ENCODE measurements around the gene PCBP3. TPM values are rescaled to one million over a fixed set of nuclear protein-coding genes. Genes with fewer than 3 reads are reported as not detected.

Gene PCBP3
- total RNA-seq, 1 donor from 2014 or later: 72.7 TPM

GRCh38 chr21:45756029-45756428 lies 112.5 kb downstream of the PCBP3 start:
- Mint-ChIP-seq H3K27ac (ENCODE audit: unreplicated experiment) (no peak overlapping the region), H3K27me3 (ENCODE audit: unreplicated experiment) (no peaks in the 10 kb centered on the region), H3K9me3 (ENCODE audit: unreplicated experiment) (no peaks in the 10 kb centered on the region), H3K4me3 (ENCODE audit: unreplicated experiment) (no peak overlapping the region), H3K36me3 (ENCODE audit: unreplicated experiment) (peaks cover 11% of the 10 kb centered on the region), H3K4me1 (ENCODE audit: low read depth, unreplicated experiment) (no peaks in the 10 kb centered on the region)
- TF ChIP-seq CTCF (IDR thresholded peaks at IDR 0.05; ENCODE audit: partially characterized antibody, unreplicated experiment): no peak
- DNase-seq: no peak

GRCh38 chr21:45756669-45757068 lies 113.1 kb downstream of the PCBP3 start:
- H3K27me3 Mint-ChIP-seq (ENCODE audit: unreplicated experiment): peaks cover 2% of the 10 kb centered on the region
- H3K4me1 Mint-ChIP-seq (ENCODE audit: low read depth, unreplicated experiment): no peaks in the 10 kb centered on the region
- peaks cover 2% of the 10 kb centered on the region for H3K9me3 Mint-ChIP-seq (ENCODE audit: unreplicated experiment)
- no peak overlapping the region for H3K4me3 Mint-ChIP-seq (ENCODE audit: unreplicated experiment)
- peaks cover 17% of the 10 kb centered on the region for H3K36me3 Mint-ChIP-seq (ENCODE audit: unreplicated experiment)
- no peak overlapping the region for H3K27ac Mint-ChIP-seq (ENCODE audit: unreplicated experiment)
- TF ChIP-seq CTCF (IDR thresholded peaks at IDR 0.05; ENCODE audit: partially characterized antibody, unreplicated experiment): no peak
- no peak for DNase-seq

- H3K27ac Mint-ChIP-seq (ENCODE audit: unreplicated experiment): no peak overlapping the region
- peaks cover 7% of the 10 kb centered on the region for H3K27me3 Mint-ChIP-seq (ENCODE audit: unreplicated experiment)
- TF ChIP-seq CTCF (IDR thresholded peaks at IDR 0.05; ENCODE audit: partially characterized antibody, unreplicated experiment): no peak
- peaks cover 18% of the 10 kb centered on the region for H3K36me3 Mint-ChIP-seq (ENCODE audit: unreplicated experiment)
- no peak for DNase-seq
- no peak overlapping the region for H3K4me3 Mint-ChIP-seq (ENCODE audit: unreplicated experiment)
- peaks cover 10% of the 10 kb centered on the region for H3K9me3 Mint-ChIP-seq (ENCODE audit: unreplicated experiment)
- H3K4me1 Mint-ChIP-seq (ENCODE audit: low read depth, unreplicated experiment): peaks cover 2% of the 10 kb centered on the region
Observed at GRCh38 chr21:45761704-45762103, 118.2 kb downstream of the PCBP3 start.

GRCh38 chr21:45763074-45763473 lies 119.5 kb downstream of the PCBP3 start:
- no peak for TF ChIP-seq CTCF (IDR thresholded peaks at IDR 0.05; ENCODE audit: partially characterized antibody, unreplicated experiment)
- Mint-ChIP-seq H3K4me1 (ENCODE audit: low read depth, unreplicated experiment) (peaks cover 10% of the 10 kb centered on the region), H3K9me3 (ENCODE audit: unreplicated experiment) (peaks cover 10% of the 10 kb centered on the region), H3K4me3 (ENCODE audit: unreplicated experiment) (no peak overlapping the region), H3K36me3 (ENCODE audit: unreplicated experiment) (peaks cover 23% of the 10 kb centered on the region), H3K27me3 (ENCODE audit: unreplicated experiment) (peaks cover 9% of the 10 kb centered on the region), H3K27ac (ENCODE audit: unreplicated experiment) (no peak overlapping the region)
- no peak for DNase-seq

GRCh38 chr21:45763506-45763905 lies 120.0 kb downstream of the PCBP3 start:
- Mint-ChIP-seq H3K27me3 (ENCODE audit: unreplicated experiment) (peaks cover 9% of the 10 kb centered on the region), H3K36me3 (ENCODE audit: unreplicated experiment) (peaks cover 23% of the 10 kb centered on the region), H3K4me1 (ENCODE audit: low read depth, unreplicated experiment) (peaks cover 10% of the 10 kb centered on the region), H3K9me3 (ENCODE audit: unreplicated experiment) (peaks cover 10% of the 10 kb centered on the region), H3K4me3 (ENCODE audit: unreplicated experiment) (no peak overlapping the region), H3K27ac (ENCODE audit: unreplicated experiment) (no peak overlapping the region)
- no peak for TF ChIP-seq CTCF (IDR thresholded peaks at IDR 0.05; ENCODE audit: partially characterized antibody, unreplicated experiment)
- no peak for DNase-seq
